GM20431 (cell line): ENCODE measurements around the gene LCT.

Source experiments
- in situ Hi-C: fragments of 300-500 bp; cut with MseI, MboI; formaldehyde crosslinking; loops from one replicate; pipeline ENCODE4 v1.15.0; 2020; ENCODE audit warnings: low sequenced_read_pairs; ENCODE audit not compliant: unreplicated experiment

LCT gene

DNA sequence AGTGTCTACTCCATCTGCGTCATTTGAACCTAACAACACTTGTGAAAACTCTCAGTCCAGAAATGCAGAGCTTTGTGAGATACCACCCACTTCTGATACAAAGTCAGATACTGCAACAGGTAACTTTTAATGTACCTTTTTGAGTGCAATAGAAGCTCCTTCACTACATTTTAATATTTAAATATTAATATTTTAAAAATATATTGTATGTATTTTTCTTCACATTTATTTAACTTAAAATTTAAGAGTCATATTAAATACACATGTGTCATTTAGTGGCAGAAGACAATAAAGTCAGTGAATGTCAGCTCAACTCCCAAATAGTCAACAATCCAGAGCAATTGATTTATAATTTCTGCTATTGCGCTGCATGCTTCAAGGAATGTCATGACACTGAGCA is 81.4 kb downstream of the LCT start:
- in situ Hi-C loops = no loop called here

DNA sequence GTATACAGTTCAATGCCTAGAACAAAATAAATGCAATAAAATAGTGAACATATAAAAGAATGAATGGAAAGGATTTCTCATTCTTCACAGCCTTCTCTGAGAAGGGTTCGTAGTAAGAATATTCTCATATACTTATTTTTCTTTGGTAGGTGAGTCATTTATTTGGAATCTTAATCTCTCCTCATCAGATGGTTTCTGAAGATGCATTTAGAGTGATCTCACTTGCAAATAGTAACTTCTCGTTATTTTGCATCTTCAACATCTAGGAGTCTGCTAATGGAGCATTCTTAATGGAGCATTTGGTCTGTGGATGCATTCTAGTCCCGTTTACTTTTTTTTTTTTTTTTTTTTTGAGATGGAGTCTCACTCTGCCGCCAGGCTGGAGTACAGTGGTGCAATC is 91.4 kb downstream of the LCT start:
- in situ Hi-C loops = no loop called here

DNA sequence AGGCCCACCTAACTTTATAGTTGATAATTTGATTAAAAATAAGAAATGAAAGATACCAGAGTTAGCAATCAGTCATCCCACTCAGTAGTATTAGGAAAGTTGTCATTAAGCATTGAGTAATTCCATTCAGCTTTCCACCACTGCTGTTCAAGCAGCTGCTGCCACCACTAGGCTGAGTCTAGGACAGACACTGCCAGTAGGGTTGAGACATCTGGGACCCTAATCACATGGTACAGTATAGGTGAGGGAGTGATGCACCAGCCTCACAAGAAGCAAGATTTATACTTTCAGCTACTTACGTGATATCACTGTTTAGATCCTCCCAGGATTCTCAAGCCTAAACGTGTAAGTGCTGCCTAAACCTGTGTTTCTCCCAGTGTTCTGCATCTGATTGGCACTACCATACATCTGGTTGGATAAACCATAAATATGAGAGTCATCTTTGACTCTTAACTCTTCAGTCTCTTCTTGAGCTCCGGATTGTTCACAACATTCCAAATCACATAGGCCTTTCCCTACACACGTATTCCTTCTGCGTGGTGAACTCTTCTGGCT is 92.1 kb downstream of the LCT start:
- in situ Hi-C loops = no loop called here

DNA sequence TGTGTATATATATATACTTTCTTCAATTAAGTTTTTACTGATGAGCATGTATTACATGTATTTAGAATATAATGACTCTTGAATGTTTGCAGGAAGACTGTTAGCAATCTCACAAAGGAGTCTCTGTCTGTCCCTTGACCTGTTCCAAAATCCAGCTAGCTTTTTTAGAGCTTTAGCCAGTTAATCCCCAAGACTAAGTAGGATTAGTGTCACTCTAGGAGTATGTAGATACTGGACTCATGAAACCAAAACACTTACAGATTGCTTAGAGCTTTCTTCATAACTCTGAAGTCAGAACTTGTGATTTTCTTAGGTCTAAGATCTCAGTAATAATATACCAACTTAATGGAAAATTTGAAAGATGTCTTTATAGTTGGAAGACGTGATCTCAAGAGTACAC is 93.1 kb downstream of the LCT start:
- in situ Hi-C loops = no loop called here

DNA sequence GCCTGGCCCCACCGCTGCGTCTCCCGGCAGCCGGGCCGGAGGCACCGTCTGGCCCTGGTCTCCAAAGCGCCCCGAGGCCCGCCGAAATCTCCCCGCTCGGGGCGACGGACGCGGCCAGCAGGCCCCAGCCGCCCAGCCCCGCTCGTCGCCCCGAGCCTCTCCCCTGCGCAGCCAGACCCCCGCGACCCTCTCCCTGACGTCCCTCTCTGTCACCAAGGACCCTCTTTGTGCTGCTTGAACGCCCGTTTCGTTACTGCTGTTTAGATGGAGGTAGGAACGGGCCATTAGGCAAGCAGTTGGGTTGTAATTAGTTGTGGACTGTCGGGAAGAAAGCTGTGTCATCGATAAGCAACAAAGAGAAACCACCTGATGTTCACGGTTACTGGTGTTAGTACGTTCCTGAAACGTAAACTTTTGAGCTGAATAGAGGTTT is 94.6 kb downstream of the LCT start:
- in situ Hi-C loops = no loop called here

DNA sequence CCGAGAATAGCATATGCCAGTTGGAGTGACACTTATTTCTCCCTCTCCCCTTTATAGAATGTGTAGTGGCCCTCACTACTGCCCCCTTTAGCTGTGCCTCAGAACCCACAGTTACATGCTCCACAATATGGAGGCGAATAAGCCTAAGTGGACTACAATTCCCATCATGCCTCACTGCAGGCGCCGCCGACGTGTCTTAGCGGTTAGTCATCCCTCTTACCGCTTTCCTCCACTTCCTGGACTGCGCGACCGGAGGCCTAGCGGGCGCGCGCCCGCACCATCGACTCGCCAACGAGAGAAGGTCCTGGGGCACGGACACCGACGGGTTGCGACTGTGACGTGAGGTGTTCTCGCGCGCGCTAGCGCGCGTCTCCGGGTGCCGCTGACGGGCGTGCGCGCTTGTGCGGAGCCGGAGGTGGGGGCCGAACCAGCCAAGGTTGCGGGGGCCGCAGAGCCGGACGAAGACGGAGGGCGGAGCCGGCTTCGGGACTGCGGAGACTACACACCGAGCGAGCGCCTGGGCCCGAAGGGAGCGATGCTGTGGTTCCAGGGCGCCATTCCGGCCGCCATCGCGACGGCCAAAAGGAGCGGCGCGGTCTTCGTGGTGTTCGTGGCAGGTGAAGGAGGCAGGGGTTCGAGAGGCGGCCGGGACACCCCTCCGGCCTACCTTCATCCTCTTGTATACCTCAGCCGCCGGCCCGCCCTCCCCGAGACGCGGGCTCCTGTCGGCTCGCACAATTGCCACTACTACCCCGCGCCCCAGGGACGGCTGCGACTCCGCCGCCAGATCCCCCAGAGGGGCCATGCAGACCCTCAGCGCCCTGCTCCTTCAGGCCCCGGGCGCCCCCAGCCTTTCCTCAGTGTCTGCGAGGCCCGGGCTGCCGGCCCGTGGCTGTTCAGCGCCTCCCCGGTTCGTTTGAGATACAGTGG is 95.3 kb downstream of the LCT start, which contains the start of gene UBXN4:
UBXN4 (plus strand) TSS at position 461 of the 930 bp plus-strand sequence; CDS start at position 536, 75 bp downstream.
- in situ Hi-C loops = no loop called here

DNA sequence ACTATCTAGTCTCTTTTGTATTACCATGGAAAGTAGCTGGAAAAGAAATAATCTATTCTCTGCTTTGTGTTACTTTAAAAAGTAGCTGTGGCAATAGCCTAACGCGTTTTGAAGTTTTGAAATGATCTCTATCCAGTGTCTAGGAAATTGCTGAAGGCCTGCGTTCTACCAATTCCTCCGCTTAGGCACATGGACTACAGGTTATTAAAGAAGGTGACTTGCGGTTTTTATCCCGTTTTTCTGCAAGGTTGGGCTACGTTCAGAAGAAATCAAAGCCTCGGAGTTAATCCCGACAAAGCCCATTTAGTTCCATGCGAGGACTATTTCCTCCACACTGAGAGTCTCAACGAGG is 96.0 kb downstream of the LCT start:
- in situ Hi-C loops = no loop called here

DNA sequence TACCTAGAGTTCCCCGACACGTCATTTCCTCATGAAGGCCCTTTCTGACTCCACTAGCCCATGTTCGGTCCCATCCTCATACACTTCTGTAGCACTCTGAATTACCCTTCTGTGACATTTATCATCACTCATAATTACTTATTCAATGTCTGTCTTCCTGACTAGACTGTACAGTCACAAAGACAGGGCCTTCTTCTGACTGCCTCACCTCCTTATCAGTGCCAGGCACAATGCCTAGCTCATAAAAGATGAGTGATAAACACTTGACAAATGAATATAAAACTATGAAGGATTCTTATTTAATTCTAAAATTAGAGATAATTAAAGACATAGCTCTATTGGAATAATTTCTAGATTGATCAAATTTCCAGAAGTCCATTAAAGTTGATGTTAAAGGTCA is 96.8 kb downstream of the LCT start:
- in situ Hi-C loops = no loop called here
